ENCODE results near the gene CAMK1D.
"Not testable (repeated sequence)": the region's sequence is repeated elsewhere in the genome, so short reads cannot be mapped to it uniquely, and the experiment has no call there.

- TF ChIP-seq BACH2 (CRISPR knock-in tag; IDR thresholded peaks at IDR 0.05; ENCODE audit: borderline replicate concordance); ISL1 (CRISPR knock-in tag; IDR thresholded peaks at IDR 0.05); TCF4 (CRISPR knock-in tag; IDR thresholded peaks at IDR 0.05; ENCODE audit: borderline replicate concordance); ZNF565 (CRISPR knock-in tag; conservative IDR thresholded peaks at IDR 0.05; ENCODE audit: low read depth); SNAI2 (CRISPR knock-in tag; IDR thresholded peaks at IDR 0.05); CREB5 (CRISPR knock-in tag; IDR thresholded peaks at IDR 0.05; ENCODE audit: low read depth): not testable (repeated sequence)
These were observed 394.1 kb downstream of the CAMK1D start for GRCh38 chr10:12743466-12743865.

All from SK-N-SH treated with all-trans-retinoic acid at 6 μM for 48 hours (cell line).